ENCODE measurements around the gene BHLHE41. TPM values are rescaled to one million over a fixed set of nuclear protein-coding genes. Genes with fewer than 3 reads are reported as not detected.

The BHLHE41 gene
- polyA plus RNA-seq, 1 donor: 3.7 TPM

DNA sequence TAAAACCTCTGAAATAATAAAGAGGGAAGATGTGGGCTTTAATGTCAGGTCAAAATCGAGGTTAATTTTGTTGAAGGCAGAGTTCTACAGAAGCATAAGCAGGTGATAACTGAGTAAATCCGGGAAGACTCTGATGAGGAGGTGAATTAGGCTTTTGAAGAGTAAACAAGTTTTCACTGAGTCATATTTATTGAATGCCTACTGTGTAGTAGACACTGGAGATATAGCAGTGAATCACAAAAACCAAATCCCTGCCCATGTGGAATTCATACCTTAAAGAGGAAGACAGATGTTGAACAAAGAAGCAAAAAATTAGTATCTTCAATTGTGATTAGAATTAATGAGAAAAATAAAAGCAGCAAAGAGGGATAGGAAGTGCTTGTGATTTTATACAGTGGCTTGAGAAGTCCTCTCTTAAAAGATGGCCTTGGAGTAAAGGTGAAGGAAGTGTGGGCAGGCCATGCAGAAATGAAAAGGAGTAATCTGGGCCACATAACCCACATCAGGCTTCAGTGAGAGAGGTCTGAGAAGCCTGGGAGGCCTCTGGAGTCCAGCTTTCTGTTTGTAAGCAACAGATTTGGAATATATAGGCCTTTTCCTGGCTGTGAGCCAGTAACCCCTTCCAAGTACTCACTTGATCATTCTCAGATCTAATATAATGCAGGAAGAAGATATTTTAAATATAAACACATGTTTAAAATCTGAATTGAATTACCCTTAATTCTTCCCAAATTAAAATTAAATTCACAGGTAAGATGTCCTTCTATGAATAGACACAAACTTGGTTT lies 46.7 kb downstream of the BHLHE41 start:
- DNase-seq: peak; percentile 70

Other genes with a start within 250 kb of the BHLHE41 start
- 18.2 TPM for gene RASSF8, start 166.4 kb downstream of the BHLHE41 start, polyA plus RNA-seq (ENCODE audit: insufficient read length)
- 121 TPM for gene SSPN, start 70.5 kb upstream of the BHLHE41 start, polyA plus RNA-seq (ENCODE audit: insufficient read length)